CD14-positive monocyte (primary cell): ENCODE measurements around the gene UGT1A9. TPM values are rescaled to one million over a fixed set of nuclear protein-coding genes. Genes with fewer than 3 reads are reported as not detected.
"Not testable (repeated sequence)": the region's sequence is repeated elsewhere in the genome, so short reads cannot be mapped to it uniquely, and the experiment has no call there.

Experiments
- DNase-seq, 3 donors: peaks; one replicate each; pipeline ENCODE4 v3.0.0-alpha.2; 2011 to 2022
- H2AFZ ChIP-seq: 2 replicates; pipeline ENCODE4 v1.6.0; 2012; ENCODE audit warnings: mild to moderate bottlenecking, low read depth, low read length, inconsistent platforms; ENCODE audit not compliant: insufficient read depth, poor library complexity, severe bottlenecking
- H3K27ac ChIP-seq, 2 donors: 1 replicate in 1 of 2; 2 replicates in 1 of 2; pipeline ENCODE4 v1.5.1; 2012 to 2013; ENCODE audit warnings: low read length in 2 of 2, control low read depth in 1 of 2, inconsistent platforms in 1 of 2, low read depth in 1 of 2, mild to moderate bottlenecking in 1 of 2
- H3K27me3 ChIP-seq, 2 donors: one replicate each; pipeline versions ENCODE4 v1.6.0 to v1.6.1; 2011 to 2013; ENCODE audit warnings: low read length in 2 of 2; ENCODE audit not compliant: control insufficient read depth in 2 of 2, insufficient read depth in 2 of 2
- H3K36me3 ChIP-seq, 2 donors: replicated peaks in 1 of 2; 1 replicate in 1 of 2; 2 replicates in 1 of 2; pipeline versions ENCODE4 v1.5.1 to v1.6.1; 2012 to 2013; ENCODE audit warnings: low read length in 2 of 2, control low read depth in 1 of 2, inconsistent platforms in 1 of 2, mild to moderate bottlenecking in 1 of 2; ENCODE audit not compliant: insufficient read depth in 2 of 2, control insufficient read depth in 1 of 2
- H3K4me1 ChIP-seq, 2 donors: 1 replicate in 1 of 2; 2 replicates in 1 of 2; pipeline versions ENCODE4 v1.5.1 to v1.6.1; 2012 to 2013; ENCODE audit warnings: low read length in 2 of 2, control low read depth in 1 of 2, inconsistent platforms in 1 of 2, mild to moderate bottlenecking in 1 of 2, moderate library complexity in 1 of 2; ENCODE audit not compliant: insufficient read depth in 2 of 2, control insufficient read depth in 1 of 2
- H3K4me2 ChIP-seq: replicated peaks from 2 replicates; pipeline ENCODE3; 2012; ENCODE audit warnings: low read length, moderate library complexity, mild to moderate bottlenecking; ENCODE audit not compliant: poor library complexity, severe bottlenecking; ENCODE audit errors: extremely low read depth
- H3K4me3 ChIP-seq, 3 experiments: fragments of 200-600 bp in 1 of 3; sonication (generic) in 1 of 3; replicated peaks in 1 of 3; 1 replicate in 2 of 3; 2 replicates in 1 of 3; pipeline ENCODE4 v1.5.1; 2011 to 2013; ENCODE audit warnings: low read length in 3 of 3, mild to moderate bottlenecking in 3 of 3, control low read depth in 2 of 3, low read depth in 2 of 3, inconsistent platforms in 1 of 3, moderate library complexity in 1 of 3
- H3K79me2 ChIP-seq: 2 replicates; pipeline ENCODE4 v1.6.0; 2012; ENCODE audit warnings: mild to moderate bottlenecking, control low read depth, inconsistent platforms, low read length, moderate library complexity; ENCODE audit not compliant: insufficient read depth
- H3K9ac ChIP-seq: 2 replicates; pipeline ENCODE4 v1.6.0; 2017; ENCODE audit warnings: low read length, mild to moderate bottlenecking; ENCODE audit not compliant: insufficient read depth, poor library complexity, severe bottlenecking
- H3K9me3 ChIP-seq, 2 donors: replicated peaks in 1 of 2; 1 replicate in 1 of 2; 2 replicates in 1 of 2; pipeline versions ENCODE4 v1.5.1 to v1.6.1; 2012 to 2013; ENCODE audit warnings: low read length in 2 of 2, control low read depth in 1 of 2; ENCODE audit not compliant: control insufficient read depth in 1 of 2, insufficient read depth in 1 of 2
- H4K20me1 ChIP-seq: 2 replicates; pipeline ENCODE4 v1.6.0; 2012; ENCODE audit warnings: mild to moderate bottlenecking, low read length, control low read depth, moderate library complexity; ENCODE audit not compliant: insufficient read depth
- H3K27ac Mint-ChIP-seq, 7 donors: one replicate each; pipeline ENCODE4 v1.8.0; 2020; ENCODE audit warnings: mild to moderate bottlenecking in 7 of 7, mixed read lengths in 7 of 7, moderate library complexity in 6 of 7, inconsistent platforms in 2 of 7
- H3K27me3 Mint-ChIP-seq, 3 donors: one replicate each; pipeline ENCODE4 v1.8.0; 2021 to 2022; ENCODE audit warnings: low read depth in 3 of 3, mild to moderate bottlenecking in 3 of 3, mixed read lengths in 3 of 3, moderate library complexity in 3 of 3, inconsistent platforms in 1 of 3
- H3K36me3 Mint-ChIP-seq, 2 donors: one replicate each; pipeline ENCODE4 v1.8.0; 2020; ENCODE audit warnings: mixed read lengths in 2 of 2, inconsistent platforms in 1 of 2, mild to moderate bottlenecking in 1 of 2
- H3K4me1 Mint-ChIP-seq: one replicate; pipeline ENCODE4 v1.8.0; 2020; ENCODE audit warnings: mild to moderate bottlenecking, mixed read lengths
- H3K4me3 Mint-ChIP-seq, 2 donors: one replicate each; pipeline ENCODE4 v1.8.0; 2020; ENCODE audit warnings: mild to moderate bottlenecking in 2 of 2, mixed read lengths in 2 of 2, moderate library complexity in 1 of 2
- H3K9me3 Mint-ChIP-seq, 7 donors: one replicate each; pipeline ENCODE4 v1.8.0; 2020 to 2022; ENCODE audit warnings: mixed read lengths in 7 of 7, mild to moderate bottlenecking in 6 of 7, moderate library complexity in 6 of 7, inconsistent platforms in 2 of 7
- WGBS: methylation state at CpG from one replicate; pipeline ENCODE4 v1.1.5; 2013; ENCODE audit warnings: missing lambda C conversion rate; ENCODE audit not compliant: insufficient coverage; 5-methylcytosine and 5-hydroxymethylcytosine counted together
- intact Hi-C, 2 donors: fragments of 100-400 bp; cut with micrococcal nuclease; formaldehyde crosslinking; loops; one replicate each; pipeline versions ENCODE4 v1.15.0 to v1.15.1; 2023
- polyA plus RNA-seq, 3 donors: library from polyadenylated mRNA; depleted of rRNA in 1 of 3; unstranded in 2 of 3; stranded (reverse) in 1 of 3; fragments of 300-500 nt in 2 of 3; fragments of >200 nt in 1 of 3; fragmentation: Illumina TruSeq in 2 of 3; gene quantifications; 1 replicate in 2 of 3; 2 replicates in 1 of 3; pipeline ENCODE4 v1.2.3, GENCODE V29; 2012 to 2021
- TF ChIP-seq, protein P1 (sequence below): fragments of 200-600 bp; IDR thresholded peaks from one replicate; pipeline ENCODE4 v1.8.0; 2022; ENCODE audit warnings: antibody characterized with exemption, mild to moderate bottlenecking

The UGT1A9 gene
- polyA plus RNA-seq, 3 donors: not detected

DNA sequence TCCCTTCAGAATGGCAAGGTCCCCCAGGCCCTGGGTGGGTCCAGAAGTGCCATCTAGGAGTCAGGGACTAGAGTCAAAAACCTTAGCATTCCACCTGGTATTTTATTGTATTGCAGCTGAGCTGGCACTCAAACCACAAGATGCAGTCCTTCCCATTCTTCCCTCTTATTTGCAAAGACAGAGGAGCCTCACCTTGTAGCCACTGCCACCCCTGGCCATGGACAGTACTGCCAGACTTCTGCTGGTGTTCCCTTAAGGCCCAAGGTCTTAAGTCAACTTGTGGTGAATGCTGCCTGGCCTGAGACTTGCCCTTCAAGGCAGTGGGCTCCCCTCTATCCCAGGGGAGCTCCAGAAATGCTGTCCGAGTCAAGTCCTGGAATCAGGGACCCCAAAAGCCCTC, 28.6 kb upstream of the UGT1A9 start:
- Histone ChIP-seq H3K79me2 (no peaks in the 10 kb centered on the region), H3K4me3 (no peak overlapping the region), H3K27me3 (no peaks in the 10 kb centered on the region), H4K20me1 (no peaks in the 10 kb centered on the region), H2AFZ (no peak overlapping the region), H3K9me3 (peaks cover 0 to 24% of the 10 kb centered on the region in 2 donors), H3K27ac (no peak overlapping the region), H3K36me3 (no peaks in the 10 kb centered on the region), H3K4me2 (no peak overlapping the region), H3K4me1 (no peaks in the 10 kb centered on the region), H3K9ac (no peak overlapping the region)
- Mint-ChIP-seq H3K27ac (no peak overlapping the region), H3K27me3 (peaks cover 0 to 5% (median 5%) of the 10 kb centered on the region in 3 donors), H3K4me1 (no peaks in the 10 kb centered on the region), H3K9me3 (peaks cover 13 to 36% (median 24%) of the 10 kb centered on the region in 7 donors), H3K4me3 (no peak overlapping the region), H3K36me3 (no peaks in the 10 kb centered on the region)
- DNase-seq: no peak
- WGBS: 88% methylated on average over 1 of the region's 1 CpG
- intact Hi-C loops: no loop called here
- TF ChIP-seq, protein P1, sequence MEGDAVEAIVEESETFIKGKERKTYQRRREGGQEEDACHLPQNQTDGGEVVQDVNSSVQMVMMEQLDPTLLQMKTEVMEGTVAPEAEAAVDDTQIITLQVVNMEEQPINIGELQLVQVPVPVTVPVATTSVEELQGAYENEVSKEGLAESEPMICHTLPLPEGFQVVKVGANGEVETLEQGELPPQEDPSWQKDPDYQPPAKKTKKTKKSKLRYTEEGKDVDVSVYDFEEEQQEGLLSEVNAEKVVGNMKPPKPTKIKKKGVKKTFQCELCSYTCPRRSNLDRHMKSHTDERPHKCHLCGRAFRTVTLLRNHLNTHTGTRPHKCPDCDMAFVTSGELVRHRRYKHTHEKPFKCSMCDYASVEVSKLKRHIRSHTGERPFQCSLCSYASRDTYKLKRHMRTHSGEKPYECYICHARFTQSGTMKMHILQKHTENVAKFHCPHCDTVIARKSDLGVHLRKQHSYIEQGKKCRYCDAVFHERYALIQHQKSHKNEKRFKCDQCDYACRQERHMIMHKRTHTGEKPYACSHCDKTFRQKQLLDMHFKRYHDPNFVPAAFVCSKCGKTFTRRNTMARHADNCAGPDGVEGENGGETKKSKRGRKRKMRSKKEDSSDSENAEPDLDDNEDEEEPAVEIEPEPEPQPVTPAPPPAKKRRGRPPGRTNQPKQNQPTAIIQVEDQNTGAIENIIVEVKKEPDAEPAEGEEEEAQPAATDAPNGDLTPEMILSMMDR: no peak

DNA sequence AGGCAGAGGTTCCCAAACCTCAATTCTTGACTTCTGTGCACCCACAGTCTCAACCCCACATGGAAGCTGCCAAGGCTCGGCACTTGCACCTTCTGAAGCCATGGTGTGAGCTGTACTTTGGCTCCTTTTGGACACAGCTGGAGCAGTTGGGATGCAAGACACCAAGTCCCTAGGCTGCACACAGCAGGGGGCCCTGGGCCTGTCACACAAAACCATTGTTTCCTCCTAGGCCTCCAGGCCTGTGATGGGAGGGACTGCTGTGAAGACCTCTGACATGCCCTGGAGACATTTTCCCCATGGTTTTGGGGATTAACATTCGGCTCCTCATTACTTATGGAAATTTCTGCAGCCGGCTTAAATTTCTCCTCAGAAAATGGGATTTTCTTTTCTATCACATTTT, 25.7 kb upstream of the UGT1A9 start:
- H3K4me3 ChIP-seq, DNase-seq, H3K27me3 ChIP-seq, H3K27ac ChIP-seq, intact Hi-C loops, H3K4me1 Mint-ChIP-seq, H3K27me3 Mint-ChIP-seq, H3K9ac ChIP-seq, H4K20me1 ChIP-seq, H3K36me3 ChIP-seq, H3K4me1 ChIP-seq, H3K79me2 ChIP-seq, H3K4me3 Mint-ChIP-seq, H3K27ac Mint-ChIP-seq, H3K4me2 ChIP-seq, H3K36me3 Mint-ChIP-seq, H2AFZ ChIP-seq: not testable (repeated sequence)
- H3K9me3 ChIP-seq: peaks cover 0 to 24% of the 10 kb centered on the region in 2 donors
- H3K9me3 Mint-ChIP-seq: peaks cover 12 to 38% (median 25%) of the 10 kb centered on the region in 7 donors
- WGBS: no CpG with 5 or more reads among the region's 3 CpGs
